GM19099 (cell line): Measurements from ENCODE around the gene MMEL1.

ENCODE experiments used
- POLR2A ChIP-seq: IDR thresholded peaks from 3 replicates; pipeline ENCODE4 v1.6.1; 2011; ENCODE audit warnings: low read depth; ENCODE audit not compliant: insufficient read length; ENCODE audit errors: extremely low read depth

Gene MMEL1

GRCh38 chr1:2573250-2573920 lies 59.4 kb downstream of the MMEL1 start:
- no peak for TF ChIP-seq POLR2A

- TF ChIP-seq POLR2A: no peak
Observed at GRCh38 chr1:2571348-2571747, 61.5 kb downstream of the MMEL1 start.

GRCh38 chr1:2570332-2570731 lies 62.5 kb downstream of the MMEL1 start:
- TF ChIP-seq POLR2A: no peak

DNA sequence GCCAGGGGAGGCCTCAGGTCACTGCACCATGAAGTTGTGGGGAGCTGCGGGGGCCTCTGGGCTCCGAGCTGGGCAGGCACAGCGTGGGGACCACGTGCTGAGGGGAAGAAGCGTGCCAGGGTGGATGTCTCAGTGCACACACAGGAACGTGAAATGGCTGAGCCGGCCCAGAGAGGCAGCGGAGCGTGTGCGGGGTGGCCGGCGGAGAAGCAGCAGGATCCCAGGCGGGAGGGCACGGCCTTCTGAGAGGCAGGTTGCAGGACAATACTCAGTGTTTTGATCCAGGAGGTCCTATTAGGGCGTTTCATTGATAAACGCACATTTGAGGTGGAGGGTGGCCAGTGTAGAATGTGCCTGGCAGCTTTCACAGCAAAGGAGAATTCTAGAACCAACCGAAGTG lies 63.8 kb downstream of the MMEL1 start:
- TF ChIP-seq POLR2A: no peak

- TF ChIP-seq POLR2A: no peak
Observed at GRCh38 chr1:2567083-2567679, 65.6 kb downstream of the MMEL1 start.

GRCh38 chr1:2566101-2567045 lies 66.4 kb downstream of the MMEL1 start:
- TF ChIP-seq POLR2A: no peak

DNA sequence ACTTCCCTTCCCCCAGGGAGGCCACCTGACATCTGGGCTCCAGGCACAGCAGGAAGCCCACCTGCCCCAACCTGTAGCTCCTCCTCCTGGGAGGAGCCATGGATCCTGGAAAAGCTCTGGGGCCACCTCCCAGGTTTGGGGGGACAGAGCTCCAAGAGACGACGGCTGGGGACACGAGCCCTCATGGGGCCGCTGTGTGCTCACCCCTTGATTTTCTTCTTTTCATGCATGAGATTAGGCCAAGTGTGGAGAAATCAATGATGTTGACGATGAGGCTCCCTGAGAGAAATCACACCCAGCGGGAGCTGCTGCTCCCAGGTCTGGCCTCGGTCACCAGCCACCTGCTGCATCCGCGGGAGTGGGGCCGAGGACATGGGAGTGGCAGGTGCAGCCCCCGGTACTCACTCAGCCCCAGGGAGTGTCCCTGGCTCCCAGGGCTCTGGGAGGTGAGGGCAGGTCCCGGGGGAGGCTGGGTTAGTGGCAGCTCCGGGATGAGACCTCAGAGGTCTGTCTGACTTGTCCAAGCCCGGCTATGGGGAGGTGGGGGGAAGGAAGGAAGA lies 67.9 kb downstream of the MMEL1 start:
- TF ChIP-seq POLR2A: no peak

DNA sequence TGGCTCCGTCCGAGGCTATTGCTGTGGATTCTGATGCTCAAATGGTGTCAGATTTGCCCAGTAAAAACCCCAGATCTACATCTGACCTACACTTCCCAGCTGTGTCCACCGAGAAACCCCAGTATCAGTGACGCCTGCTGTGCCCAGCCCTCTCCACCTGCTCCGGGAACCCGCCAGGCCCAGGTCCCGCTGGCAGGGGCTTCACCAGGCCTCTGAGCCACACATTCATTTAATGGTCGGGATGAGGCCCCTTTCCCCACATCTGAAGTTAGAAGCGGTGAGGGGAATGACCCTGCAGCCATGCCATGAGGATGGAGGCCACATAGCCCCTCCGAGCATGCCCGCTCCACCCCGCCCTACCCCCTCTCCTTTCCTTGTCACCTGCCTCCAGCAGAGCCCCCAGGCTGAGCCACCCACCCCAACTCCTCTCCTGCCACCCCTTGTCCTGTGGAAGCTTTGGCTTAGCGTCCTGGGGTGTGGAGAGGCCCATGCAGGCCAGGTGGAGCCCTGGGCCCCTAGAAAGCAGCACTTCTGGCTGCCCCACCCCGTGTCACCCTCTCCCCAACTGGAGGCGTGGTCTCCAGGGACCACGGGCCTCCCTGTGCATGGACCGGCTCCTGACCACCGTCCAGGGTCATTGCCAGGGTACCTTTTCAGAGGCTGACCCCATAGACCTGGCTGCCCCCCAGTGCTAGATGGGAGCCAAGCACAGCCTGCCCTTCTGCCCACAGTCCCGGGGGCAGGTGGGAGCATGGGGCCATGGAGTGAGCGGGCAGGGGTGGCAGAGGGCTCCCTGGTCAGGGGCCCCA lies 68.6 kb downstream of the MMEL1 start:
- no peak for TF ChIP-seq POLR2A

DNA sequence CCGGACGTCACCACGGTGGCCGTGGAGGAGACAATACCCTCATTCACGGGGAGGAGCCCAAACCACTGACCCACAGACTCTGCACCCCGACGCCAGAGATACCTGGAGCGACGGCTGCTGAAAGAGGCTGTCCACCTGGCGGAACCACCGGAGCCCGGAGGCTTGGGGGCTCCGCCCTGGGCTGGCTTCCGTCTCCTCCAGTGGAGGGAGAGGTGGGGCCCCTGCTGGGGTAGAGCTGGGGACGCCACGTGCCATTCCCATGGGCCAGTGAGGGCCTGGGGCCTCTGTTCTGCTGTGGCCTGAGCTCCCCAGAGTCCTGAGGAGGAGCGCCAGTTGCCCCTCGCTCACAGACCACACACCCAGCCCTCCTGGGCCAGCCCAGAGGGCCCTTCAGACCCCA lies 69.6 kb downstream of the MMEL1 start:
- no peak for TF ChIP-seq POLR2A

DNA sequence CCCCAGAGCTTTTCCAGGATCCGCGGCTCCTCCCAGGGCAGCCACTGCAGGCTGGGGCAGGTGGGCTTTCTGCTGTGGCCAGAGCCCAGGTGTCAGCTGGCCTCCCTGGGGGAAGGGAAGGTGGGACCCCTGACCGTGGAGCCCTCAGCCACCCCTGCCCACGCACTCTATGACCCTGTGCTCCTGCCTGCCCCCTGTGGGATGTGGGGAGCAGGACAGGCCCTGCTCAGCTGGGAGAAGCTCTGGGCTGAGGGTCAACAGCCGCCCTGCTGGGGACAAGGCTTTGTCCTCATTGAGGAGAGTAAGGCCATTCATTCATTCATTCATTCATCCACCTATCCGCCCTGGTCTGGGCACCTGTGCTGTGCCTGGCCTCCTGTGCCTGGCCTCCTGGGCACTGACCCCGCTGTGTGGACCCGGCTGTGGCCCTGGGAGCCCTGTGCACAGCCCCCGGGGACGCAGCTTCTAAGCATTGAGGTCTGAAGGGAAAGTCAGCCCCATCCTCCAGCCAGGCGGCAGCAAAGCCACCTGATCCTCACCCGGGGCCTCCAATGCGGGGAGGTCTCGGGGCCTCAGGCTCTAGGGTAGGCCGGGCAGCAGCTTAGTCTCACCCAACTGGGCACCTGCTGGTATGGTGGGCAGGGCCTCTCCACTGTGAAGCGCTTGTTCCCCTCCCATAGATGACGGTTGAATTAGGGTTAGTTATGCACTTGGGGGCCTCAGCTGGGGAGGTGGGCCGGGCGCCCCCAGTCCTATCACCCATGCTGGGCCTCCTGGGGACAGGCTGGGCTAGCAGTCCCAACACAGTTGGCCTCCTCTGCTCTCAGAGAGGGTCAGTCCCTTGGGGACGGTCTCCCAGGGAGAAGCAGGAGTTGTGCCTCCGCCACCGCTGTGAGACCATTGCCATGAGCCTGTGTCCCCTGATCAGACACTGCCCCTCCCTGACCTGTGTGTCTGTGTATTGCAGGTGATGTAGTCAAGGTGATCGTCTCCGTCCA lies 70.6 kb downstream of the MMEL1 start:
- no peak for TF ChIP-seq POLR2A

DNA sequence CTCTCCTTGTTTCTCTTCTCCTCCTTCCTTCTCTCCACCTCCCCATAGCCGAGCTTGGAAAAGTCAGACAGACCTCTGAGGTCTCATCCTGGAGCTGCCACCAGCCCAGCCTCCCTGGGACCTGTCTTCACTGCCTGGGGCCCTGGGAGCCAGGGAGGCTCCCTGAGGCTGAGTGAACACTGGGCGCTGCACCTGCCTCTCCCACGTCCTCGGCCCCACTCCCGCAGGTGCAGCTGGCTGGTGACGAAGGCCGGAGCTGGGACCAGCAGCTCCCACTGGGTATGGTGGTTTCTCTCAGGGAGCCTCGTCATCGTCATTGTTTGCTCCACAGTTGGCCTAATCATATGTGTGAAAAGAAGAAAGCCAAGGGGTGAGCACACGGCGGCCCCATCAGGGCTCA lies 71.4 kb downstream of the MMEL1 start:
- TF ChIP-seq POLR2A: no peak

DNA sequence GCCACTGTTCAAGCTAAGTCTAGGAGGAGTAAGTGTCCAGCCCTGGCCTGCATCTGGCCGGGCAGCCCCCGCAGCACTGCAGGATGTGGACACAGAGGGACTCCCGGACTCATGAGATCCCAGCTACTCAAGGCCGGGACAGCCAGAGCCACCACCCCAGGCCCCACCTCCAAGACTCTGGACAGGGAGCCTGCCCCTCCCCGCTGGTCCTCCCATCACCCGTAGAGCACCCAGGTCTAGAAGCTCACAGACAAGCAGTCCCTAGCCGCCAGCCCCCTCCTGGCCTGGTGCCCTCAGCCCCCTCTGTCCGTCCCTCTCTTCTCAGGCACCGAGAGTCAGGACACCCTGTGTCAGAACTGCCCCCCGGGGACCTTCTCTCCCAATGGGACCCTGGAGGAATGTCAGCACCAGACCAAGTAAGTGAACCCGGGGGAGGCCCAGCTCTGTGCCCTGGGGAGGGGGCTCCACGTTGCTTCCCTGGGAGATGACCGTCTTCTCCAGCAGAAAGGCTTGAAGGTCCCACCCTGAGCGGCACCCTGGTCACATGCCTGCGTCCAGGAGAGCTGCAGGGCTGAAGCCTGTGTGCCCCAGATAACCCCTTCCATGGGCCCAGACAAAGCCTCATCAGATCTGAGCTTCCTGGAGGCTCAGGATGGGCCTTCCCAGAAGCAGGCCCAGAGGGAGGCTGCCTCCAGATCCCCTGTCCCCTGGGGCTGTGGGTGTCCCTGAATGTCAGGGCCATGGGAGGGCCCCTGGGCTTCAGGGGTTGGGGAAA lies 72.3 kb downstream of the MMEL1 start:
- no peak for TF ChIP-seq POLR2A

GRCh38 chr1:2559509-2560298 lies 73.1 kb downstream of the MMEL1 start:
- TF ChIP-seq POLR2A: no peak
